ENCODE data around the gene ULBP2. TPM values are rescaled to one million over a fixed set of nuclear protein-coding genes. Genes with fewer than 3 reads are reported as not detected.

Gene ULBP2
- total RNA-seq, 1 experiment from 2014 or later: not detected

DNA sequence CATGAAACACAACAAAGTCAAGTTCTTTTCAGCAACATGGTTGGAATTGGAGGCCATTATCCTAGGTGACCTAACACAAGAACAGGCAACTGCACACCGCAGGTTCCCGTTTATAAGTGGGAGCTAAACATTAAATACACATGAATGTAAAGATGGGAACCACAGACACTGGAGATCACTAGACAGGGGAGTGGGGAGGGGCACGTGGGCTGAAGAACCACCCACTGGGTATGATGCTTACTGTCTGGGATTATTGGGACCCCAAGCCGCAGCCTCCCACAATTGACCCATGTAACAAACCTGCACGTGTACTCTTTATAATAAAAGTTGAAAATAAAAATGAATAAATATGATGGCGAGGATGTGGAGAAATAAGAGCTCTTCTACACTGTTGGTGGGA lies 10.3 kb upstream of the ULBP2 start:
- H3K4me1 Mint-ChIP-seq: no peaks in the 10 kb centered on the region
- Histone ChIP-seq H2BK20ac (ENCODE audit: low read depth, low read length, poor library complexity, severe bottlenecking) (no peak overlapping the region), H3K4ac (ENCODE audit: low read depth, low read length) (no peak overlapping the region), H3K23me2 (ENCODE audit: insufficient read length, low read depth, low read length, poor library complexity, severe bottlenecking) (no peaks in the 10 kb centered on the region), H3K18ac (ENCODE audit: insufficient read length, low read depth, low read length) (no peak overlapping the region), H2AFZ (ENCODE audit: low read length) (no peak overlapping the region), H4K91ac (ENCODE audit: insufficient read length, low read depth, low read length) (no peak overlapping the region), H2BK15ac (ENCODE audit: low read depth, low read length) (no peak overlapping the region), H4K8ac (replicated peaks; ENCODE audit: insufficient read length, low read depth, low read length) (no peak overlapping the region), H3K79me2 (ENCODE audit: insufficient read depth, low read length) (no peaks in the 10 kb centered on the region), H4K20me1 (ENCODE audit: control insufficient read depth, insufficient read depth, insufficient read length) (no peaks in the 10 kb centered on the region), H3K14ac (ENCODE audit: insufficient read depth, low read length) (no peak overlapping the region), H3K79me1 (ENCODE audit: insufficient read depth, low read depth, low read length, poor library complexity, severe bottlenecking) (no peaks in the 10 kb centered on the region), H2AK5ac (ENCODE audit: insufficient read length, low read length) (no peak overlapping the region), H3K9me3 (ENCODE audit: control insufficient read depth, low read depth, low read length) (no peaks in the 10 kb centered on the region), H2BK5ac (ENCODE audit: insufficient read length, low read length) (no peak overlapping the region), H3K56ac (ENCODE audit: insufficient read length, low read depth, low read length) (no peak overlapping the region), H3K23ac (ENCODE audit: insufficient read length, low read depth, low read length) (no peak overlapping the region), H2BK120ac (ENCODE audit: low read depth, low read length, poor library complexity, severe bottlenecking) (no peak overlapping the region), H3T11ph (ENCODE audit: low read length) (no peak overlapping the region), H3K9ac (ENCODE audit: extremely low read depth, insufficient read length, low read length) (no peak overlapping the region), H4K5ac (ENCODE audit: insufficient read length, low read depth, low read length) (no peak overlapping the region), H3K4me2 (ENCODE audit: insufficient read depth, insufficient read length, low read length) (no peak overlapping the region), H3K4me1 (ENCODE audit: insufficient read depth, low read length) (no peaks in the 10 kb centered on the region), H3K27ac (ENCODE audit: insufficient read length, low read depth, low read length) (no peak overlapping the region), H3K27me3 (ENCODE audit: insufficient read depth, low read length) (peaks cover 21% of the 10 kb centered on the region), H2BK12ac (ENCODE audit: insufficient read length, low read depth, low read length) (no peak overlapping the region)
- peaks cover 93% of the 10 kb centered on the region for H3K27me3 Mint-ChIP-seq (ENCODE audit: low read depth)
- no peak for DNase-seq
- no peak overlapping the region for H3K27ac Mint-ChIP-seq
- no peaks in the 10 kb centered on the region for H3K9me3 Mint-ChIP-seq
- no peak overlapping the region for H3K4me3 Mint-ChIP-seq
- WGBS (ENCODE audit: extremely low coverage, insufficient read length, low lambda C conversion rate): no CpG with 5 or more reads among the region's 6 CpGs
- TF ChIP-seq CTCF (conservative IDR thresholded peaks at IDR 0.05): no peak
- H3K36me3 Mint-ChIP-seq (ENCODE audit: insufficient read depth in 1 of 3, low read depth in 3 of 3): no peaks in the 10 kb centered on the region

Measured in H9 (cell line).